HK-2 (cell line): ENCODE data around the gene LENEP.

Experiments used
- DNase-seq: peaks from one replicate; pipeline ENCODE4 v3.0.0-alpha.2; 2018; ENCODE audit not compliant: unreplicated experiment

Gene LENEP

DNA sequence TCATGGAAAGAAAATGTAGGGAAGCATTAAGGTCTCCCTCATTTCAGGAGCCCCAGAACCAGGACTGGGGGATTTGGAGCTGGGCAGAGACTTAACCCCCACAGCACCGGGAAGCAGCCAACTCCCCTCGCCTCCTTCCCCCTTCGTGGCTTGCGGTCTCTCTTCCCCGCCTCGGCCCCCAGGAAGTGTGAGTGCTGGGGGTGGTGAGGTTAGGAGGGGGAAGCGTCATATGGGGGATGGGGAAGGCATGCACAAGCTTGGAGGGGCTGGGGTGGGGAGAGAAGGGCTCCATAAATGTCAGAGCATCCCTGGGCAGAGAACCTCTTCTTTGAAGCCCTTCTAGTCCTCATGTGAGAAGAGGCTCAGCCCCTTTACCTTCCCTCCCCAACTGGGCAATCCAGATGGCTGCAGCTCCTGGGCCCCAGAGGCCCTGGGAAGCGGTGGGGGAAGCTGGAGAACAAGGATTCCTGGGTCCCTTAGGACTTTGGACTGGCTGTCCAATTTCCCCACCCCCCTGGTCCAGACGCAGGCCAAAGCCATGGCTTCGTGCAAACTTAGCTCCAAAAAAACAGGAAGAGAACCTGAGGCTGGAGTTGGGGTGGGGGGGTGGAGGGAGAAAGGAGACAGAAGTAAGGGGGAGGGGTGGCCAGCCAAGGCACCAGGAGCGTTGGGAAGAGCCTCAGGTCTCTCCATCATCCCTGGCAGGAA lies 17.0 kb downstream of the LENEP start:
- no peak for DNase-seq

DNA sequence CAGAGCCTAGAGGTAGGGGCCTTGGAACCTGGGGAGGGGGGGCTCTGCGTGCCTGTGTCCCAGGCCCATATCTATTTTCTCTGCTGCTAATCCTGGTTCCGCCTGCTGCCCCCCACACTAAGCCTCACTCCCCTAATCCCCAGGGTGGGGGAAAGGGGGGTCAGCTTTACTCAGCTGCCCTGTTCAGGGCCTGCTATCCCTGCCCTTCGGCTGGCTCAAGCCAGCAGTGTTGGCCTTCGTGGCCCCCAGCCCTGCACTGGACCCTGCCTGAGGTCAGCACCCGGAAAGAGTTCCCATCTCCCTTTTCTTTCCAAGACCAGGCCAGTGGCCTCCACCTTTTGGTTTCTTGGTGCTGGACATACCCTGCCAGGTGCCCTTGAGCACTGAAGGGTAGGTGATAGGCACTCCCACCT lies 17.6 kb downstream of the LENEP start:
- DNase-seq = no peak

DNA sequence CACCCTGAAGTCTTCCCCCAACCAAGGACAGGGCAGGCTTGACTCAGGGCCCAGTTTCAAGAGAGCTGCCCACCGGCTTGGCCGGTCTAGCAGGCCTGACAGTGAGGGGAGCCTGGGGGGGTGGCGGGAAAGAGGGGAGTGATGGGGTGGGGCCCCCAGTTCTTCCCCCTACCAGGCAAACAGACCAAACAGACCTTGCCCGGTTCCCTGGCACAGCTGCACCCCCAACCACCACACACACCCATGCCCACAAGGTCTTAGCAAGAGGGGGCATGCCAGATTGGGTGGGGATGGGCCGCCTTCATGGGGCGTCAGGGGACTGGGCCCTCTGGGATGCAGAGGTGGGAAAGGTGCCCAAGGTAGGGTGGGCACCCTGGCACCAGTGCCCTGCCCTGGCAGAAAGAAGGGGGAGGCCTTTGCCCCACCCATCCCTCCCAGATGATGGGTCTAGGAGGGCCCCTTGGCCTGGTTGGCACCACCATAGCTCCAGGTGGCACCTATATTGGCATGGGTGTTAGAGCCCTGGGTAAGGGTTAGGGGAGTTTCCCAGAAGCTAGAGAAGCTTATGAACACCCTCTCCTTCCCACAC lies 18.1 kb downstream of the LENEP start:
- DNase-seq = no peak

DNA sequence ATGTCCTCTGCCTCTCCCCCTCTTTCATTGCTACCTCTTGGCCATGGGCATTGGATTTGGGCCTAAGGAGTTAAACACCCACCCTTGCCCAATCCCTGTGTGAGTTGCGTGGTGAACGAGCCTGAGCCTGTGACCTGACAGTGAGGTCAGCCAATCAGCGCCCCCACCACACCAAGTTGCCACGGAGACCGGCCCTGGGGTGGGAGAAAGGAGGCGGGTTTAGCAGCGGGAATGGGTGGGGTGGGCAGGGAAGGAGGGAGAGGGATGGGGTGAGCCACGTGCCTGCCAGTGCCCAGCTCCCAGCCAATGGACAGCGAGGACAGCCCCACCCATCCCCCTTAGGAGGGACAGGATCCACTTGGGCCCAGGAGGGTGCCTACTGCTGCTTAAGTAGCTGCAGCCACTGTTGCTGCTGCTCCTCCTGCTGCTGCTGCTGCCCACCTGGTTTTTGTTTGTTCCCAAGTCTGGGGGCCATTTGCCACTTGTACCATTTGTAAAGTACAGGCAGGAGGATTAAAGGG lies 18.7 kb downstream of the LENEP start:
- no peak for DNase-seq

DNA sequence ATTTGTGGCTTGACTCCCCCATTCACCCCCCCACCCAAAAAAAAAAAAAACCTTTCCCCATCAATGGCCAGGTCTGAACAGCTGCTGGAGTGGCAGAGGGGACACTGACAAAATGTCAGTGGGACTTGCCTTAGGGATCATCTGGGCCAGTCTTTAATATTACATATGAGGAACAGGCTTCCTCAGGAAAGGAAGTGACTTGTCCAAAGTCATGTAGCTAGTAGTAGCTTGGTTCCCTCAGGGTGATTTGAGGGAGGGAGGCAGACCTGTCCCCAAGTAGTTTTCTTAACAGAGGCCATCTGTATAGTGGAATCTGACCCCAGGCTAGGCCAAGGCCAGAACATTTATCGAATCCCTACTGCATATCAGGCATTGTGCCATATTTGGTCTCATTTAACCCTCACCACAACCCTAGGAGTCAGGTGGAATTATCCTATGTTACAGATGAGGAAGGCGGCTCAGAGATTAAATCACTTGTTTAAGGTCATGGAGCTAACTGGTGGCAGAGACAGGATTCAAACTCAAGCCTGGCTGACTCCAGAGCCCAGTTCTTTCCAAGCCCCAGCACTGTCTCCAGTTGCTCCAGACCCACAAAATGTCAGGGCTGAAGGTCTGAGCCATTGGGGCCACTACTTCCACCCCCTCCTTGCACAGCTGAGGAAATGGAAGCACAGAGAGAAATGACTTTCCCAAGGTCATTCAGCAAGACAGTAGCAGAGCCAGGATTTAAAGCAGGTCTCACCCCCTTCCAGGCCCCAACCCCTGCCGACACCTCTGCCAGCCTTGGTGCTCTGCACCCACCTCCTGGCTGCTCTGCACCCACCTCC lies 19.6 kb downstream of the LENEP start:
- no peak for DNase-seq

DNA sequence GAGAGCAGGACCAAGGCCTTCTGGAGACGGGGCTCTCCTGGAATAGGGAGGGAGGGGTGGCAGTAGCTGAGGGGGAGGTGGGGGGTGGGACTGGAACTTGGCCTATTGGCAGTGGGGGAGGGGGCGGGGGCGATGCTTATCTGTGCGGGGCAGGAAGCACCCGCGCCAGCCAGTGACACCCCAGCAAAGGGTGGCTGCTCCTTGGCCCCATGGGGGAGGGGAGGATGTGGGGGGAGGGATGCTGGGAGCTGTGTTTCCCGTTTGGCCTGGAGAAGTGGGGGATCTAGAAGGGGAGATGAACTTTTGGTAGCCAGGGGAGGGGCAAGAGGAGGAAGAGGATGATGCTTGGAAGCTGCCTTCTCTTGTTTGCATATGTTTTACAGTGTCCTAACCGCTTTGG lies 20.2 kb downstream of the LENEP start:
- no peak for DNase-seq

DNA sequence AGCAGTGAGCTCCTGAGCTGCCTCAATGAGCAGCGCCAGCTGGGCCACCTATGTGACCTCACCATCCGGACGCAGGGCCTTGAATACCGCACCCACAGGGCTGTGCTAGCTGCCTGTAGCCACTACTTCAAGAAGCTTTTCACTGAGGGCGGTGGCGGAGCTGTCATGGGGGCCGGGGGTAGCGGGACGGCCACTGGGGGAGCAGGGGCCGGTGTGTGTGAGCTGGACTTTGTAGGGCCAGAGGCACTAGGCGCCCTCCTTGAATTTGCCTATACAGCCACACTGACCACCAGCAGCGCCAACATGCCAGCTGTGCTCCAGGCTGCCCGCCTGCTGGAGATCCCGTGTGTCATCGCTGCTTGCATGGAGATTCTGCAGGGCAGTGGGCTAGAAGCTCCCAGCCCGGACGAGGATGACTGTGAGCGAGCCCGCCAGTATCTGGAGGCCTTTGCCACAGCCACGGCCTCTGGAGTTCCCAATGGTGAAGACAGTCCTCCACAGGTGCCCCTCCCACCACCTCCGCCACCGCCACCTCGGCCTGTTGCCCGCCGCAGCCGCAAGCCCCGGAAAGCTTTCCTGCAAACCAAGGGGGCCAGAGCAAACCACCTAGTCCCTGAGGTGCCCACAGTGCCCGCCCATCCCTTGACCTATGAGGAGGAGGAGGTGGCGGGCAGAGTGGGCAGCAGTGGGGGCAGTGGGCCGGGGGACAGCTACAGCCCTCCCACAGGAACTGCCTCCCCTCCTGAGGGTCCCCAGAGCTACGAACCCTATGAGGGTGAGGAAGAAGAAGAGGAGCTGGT lies 21.5 kb downstream of the LENEP start:
- no peak for DNase-seq

DNA sequence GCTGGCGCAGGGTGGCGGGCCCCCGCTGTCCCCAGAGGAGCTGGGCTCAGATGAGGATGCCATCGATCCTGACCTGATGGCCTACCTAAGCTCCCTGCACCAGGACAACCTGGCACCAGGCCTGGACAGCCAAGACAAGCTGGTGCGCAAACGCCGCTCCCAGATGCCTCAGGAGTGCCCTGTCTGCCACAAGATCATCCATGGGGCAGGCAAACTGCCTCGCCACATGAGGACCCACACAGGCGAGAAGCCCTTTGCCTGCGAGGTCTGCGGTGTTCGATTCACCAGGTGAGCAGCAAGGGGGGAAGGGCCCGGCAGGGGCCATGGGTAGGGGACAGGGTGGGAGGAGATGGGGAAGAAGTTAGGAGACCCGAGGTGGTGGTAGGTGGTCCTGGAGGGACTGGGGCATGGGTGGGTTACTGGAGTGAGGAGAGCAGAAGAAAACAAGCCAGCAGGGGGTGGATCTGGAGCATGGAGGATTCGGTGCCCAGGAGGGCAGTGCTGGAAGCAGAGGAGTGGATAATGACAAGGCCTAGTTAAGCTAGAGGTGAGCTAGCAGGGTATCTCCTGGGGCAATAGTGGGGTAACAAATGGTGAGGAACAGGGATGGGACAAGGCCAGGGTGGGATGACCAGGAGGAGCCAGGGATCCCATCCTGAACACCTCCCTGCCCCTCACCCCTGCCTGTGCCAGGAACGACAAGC lies 22.3 kb downstream of the LENEP start:
- no peak for DNase-seq

DNA sequence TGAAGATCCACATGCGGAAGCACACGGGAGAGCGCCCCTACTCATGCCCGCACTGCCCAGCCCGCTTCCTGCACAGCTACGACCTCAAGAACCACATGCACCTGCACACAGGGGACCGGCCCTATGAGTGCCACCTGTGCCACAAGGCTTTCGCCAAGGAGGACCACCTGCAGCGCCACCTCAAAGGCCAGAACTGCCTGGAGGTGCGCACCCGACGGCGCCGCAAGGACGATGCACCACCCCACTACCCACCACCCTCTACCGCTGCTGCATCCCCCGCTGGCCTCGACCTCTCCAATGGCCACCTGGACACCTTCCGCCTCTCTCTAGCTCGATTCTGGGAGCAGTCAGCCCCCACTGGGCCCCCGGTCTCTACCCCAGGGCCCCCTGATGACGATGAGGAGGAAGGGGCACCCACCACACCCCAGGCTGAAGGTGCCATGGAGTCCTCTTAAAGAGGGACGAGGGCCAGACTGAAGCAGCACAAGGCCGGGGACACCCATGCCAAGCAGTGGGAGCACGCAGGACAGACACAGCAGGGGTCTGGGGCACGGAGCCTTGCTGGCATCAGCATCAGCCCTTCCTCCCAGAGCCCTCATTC lies 22.9 kb downstream of the LENEP start:
- no peak for DNase-seq

DNA sequence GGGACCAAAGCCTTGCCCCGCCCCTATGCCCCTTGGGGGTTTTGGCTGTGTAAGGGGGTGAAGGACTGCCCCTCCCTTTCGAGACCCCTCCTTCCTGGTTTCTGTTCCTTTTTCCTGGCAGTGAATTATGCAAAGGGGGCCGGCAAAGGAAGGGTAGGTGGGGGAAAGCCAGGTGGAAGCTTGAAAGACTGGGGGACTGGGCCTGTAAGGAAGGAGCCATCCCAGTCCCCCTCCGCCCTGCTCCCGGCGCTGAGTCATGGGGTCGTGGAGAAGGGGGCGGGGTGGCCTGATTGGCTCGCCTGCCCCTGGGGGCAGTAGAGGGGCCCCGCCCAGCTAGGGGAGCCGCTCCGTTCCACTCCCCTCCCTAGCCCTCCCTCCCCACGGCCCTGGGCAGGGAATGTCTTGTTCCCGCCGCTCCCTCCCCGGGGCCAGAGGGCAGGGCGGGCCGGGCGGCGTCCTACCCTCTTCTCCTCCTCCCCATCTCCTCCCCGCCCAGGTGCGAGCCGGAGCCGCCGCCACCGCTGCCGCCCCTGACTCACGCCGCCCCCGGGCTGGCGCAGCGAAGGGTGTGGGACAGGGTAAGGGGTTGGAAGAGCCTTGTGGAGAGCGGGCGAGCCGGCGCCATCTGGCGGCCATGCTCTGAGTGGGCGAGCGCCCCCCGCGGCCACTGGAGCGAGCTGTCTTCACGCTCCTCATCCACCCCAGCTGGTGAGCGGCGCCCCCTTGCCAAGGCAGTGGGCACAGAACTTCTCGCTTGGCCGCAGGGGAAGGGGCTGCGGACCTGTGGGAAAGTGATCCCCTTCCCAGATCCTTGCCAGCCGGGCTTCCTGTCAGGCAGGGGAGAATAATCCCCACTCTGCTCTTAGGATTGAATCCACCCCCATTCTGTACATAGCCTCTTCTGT lies 23.9 kb downstream of the LENEP start:
- peak; percentile 96 for DNase-seq

DNA sequence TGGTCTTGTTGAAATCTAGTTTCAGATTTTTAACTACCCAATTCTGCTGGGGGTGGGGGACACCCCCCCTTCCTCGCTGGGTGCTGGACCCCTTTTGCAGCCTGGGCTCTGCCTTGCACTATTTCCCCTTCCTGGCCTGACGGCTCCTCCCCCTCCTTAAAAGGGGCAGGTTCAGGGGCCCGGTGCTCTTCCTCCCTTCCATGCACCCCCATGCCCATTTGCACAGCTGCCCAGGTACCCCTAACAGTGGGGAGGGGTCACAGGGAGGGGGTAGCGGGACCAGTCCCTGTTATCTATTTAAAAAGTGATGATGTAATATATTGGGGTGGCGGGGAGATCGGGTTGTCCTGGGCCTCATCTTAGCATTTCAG lies 24.5 kb downstream of the LENEP start:
- DNase-seq = no peak

DNA sequence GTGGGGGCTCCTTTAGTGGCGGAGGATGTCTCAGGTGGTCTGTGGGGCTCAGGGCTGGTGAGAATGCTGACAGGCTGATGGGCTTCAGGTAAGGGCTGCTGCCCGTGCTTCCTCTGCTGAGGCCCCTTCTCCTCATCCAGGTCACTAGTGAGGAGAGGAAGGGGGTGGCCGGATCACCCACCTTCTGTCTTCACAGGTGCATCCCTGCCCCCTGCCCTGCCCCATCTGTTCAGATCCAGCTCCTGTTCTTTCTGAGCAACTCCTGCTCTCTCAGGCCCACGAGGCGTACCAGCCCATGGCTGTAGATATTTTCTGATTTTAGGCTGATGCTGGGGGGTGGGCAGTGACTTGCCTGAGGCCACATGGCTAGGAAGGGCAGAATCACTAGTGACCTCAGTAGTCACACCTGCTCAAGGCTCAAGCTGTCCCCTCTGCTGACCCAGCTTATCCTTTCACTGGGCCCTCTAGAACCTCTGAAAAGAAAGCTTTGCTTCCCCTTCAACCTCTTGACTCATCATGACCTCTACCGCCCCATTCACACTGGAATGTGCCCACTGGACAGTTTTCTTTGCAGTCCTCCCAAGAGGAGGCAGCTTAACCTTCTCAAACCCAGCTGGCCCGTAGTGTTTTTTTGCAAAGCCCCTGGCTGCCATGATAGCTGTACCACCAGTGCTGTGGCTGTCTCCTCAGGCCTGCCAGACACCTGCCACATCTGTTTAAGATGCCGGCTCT lies 25.4 kb downstream of the LENEP start:
- no peak for DNase-seq

DNA sequence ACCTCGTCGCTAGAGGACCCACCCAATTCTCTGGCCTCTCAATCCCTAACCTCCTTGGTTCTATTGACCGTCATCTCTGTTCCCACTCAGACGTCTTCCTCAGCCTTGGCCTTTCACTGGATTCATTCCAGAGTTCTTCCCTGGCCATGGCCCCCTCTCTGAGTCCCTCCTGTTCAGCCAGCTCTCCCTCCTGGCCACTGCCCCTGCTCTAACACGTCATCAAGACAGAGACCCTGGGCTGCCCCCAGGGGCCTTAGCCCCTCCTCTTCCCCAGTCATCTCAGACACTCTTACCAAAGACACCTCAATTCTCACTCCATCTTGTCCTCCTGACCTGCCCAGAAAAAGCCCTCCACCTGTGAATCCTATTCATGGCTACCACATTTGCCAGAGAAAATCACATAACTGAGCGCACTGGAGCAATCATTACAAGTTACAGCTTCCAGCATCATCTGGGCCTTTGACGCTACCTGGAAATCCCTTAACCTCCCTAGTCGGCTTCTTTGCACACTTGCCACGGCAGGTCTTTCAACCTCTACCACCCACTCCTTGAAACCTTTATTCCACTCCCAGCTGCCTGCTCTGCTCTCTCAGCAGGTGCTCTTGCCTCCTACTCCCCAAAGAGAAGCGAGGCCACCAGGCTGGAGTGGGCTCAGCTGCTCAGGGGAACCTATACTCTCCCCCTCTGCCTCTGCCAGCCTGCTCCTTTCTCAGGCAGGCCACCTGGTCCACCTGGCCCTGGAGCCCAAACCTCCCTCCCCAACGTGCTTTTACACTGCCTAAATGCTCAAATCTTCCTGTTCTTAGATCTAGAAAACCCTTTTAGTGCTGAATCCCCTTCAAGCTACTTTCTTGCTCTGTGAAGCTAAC lies 26.2 kb downstream of the LENEP start:
- no peak for DNase-seq

DNA sequence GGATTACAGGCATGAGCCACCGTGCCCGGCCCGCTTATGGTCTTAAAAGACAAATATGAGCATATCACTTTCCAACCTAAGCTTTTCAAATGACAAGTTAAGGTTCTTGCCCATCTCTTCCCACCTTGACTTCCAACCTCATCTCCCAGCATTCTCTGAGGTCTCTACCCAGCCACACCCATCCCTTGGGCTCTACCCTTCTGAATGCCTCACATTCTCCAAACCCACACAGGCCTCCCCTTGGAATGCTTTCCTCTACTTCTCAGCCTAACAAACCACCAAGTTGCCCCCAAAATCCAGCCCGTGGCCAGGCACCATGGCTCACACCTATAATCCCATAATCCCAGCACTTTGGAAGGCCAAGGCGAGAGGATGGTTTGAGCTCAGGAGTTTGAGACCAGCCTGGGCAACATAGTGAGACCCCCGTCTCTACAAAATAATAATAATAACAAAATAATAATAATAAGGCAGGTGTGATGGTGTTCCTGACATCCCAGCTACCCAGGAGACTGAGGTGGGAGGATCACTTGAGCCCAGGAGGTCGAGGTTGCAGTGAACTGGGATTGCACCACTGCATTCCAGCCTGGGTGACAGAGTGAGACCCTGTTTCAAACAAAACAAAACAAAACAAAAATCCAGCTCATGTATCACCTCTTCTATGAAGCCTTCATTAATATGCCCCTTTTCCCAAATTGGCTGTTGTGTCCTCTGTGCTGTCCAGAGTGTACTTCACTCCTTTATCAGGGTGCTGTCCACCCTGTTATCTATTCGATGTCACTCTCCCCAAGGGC lies 28.9 kb downstream of the LENEP start:
- DNase-seq = no peak

DNA sequence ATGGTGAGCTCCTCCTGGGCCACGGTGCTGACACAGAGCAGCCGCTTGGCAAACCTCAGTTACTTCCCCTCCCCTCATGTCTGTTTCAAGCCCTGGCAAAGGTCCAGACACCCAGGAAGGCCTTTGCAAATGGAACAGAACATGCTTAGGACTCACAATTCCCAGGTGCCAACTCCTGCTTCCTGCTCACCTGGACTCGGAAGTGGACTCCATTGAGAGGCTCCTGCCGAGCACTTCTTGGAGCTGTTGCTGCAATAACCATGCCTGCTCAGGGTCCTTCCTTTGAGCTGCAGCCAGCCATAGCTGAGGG lies 29.5 kb downstream of the LENEP start:
- DNase-seq = no peak

DNA sequence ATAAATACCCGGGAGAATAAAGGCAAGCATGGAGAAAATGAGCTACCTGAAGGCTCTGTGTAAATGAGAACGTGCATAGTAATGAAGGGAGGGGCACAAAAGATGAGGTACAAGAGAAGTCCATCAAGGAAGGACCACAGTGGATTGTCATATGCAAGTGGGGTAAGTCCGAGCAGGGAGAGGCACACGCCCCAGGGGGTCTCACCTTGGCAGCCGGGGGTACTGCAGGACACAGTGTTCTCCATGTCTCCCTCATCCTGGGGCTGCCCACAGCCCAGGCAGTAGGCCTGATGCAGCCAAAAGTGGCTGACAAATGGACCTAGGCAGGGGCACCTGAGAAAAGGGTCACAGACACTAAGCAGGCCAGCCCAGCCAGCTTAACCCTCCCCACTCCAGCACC lies 30.2 kb downstream of the LENEP start:
- no peak for DNase-seq

DNA sequence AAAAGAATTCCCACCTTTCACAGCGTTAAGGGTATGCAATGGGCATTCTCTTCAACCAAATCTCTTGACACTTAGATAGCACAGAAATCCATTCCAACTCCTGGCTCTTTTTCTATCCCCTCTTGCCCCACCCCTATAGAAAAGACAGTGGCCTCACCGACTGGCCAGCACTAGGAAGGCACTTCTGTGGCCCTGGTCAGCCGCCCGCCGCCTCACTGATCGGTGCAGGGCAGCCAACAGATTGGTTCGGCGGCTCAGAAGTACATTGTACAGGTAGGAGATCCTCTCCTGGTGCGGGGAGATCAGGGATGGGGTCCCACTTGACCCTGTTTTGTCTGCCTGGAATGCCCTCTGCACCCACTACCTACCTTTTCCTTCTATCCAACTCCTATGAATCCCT lies 30.9 kb downstream of the LENEP start:
- DNase-seq = no peak

DNA sequence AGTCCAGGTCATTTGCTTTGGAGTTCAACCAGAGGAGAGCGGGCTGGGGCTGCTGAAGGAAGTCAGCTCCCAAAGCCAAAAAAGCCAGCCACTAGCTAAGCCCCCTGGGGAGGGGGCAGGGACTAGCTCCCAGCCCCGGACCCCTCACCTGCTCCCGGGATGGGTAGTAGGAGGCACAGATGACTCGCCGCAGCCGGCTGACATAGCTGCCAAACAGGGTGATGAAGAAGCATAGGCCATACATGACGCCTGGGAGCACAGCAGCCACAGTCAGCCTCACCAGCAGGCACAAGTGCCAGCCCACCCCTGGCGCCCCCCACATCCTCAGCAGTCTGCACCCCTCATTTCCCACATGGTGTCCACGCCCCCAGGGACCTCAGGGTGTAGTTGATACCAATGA lies 32.8 kb downstream of the LENEP start:
- DNase-seq = no peak
